Measurements from ENCODE around the gene CCDC69. TPM values are rescaled to one million over a fixed set of nuclear protein-coding genes. Genes with fewer than 3 reads are reported as not detected.

CCDC69 gene
- total and polyA plus RNA-seq, 2 donors = 30.9 to 37.9 TPM

GRCh38 chr5:151219138-151219537 lies 4.8 kb downstream of the CCDC69 start:
- WGBS = 96% methylated on average over 9 of the region's 9 CpGs
- no peak for DNase-seq (ENCODE audit: low read depth in 6 of 9, low spot score in 9 of 9)
- no peak overlapping the region for H3K4me3 ChIP-seq (ENCODE audit: low read length in 2 of 2)
- H3K27ac ChIP-seq (ENCODE audit: low read depth in 1 of 2, low read length in 1 of 2) = peak overlapping the region in 1 of 2 donors; percentile 3
- no peaks in the 10 kb centered on the region for H3K27me3 ChIP-seq (ENCODE audit: control insufficient read depth in 2 of 2, insufficient read depth in 1 of 2, low read length in 1 of 2)
- no peaks in the 10 kb centered on the region for H3K9me3 ChIP-seq (ENCODE audit: control insufficient read depth in 2 of 2, insufficient read depth in 1 of 2, low read length in 1 of 2)
- peaks cover 49 to 78% of the 10 kb centered on the region in 2 donors for H3K36me3 ChIP-seq (ENCODE audit: control insufficient read depth in 2 of 2, insufficient read depth in 2 of 2, low read length in 1 of 2)
- peaks cover 43 to 88% of the 10 kb centered on the region in 2 donors for H3K4me1 ChIP-seq (ENCODE audit: control insufficient read depth in 2 of 2, insufficient read depth in 2 of 2, low read length in 2 of 2)

GRCh38 chr5:151218177-151218576 lies 5.7 kb downstream of the CCDC69 start:
- peaks cover 43 to 95% of the 10 kb centered on the region in 2 donors for H3K4me1 ChIP-seq (ENCODE audit: control insufficient read depth in 2 of 2, insufficient read depth in 2 of 2, low read length in 2 of 2)
- peak overlapping the region; percentile 64 to 71 for H3K27ac ChIP-seq (ENCODE audit: low read depth in 1 of 2, low read length in 1 of 2)
- peaks cover 56 to 85% of the 10 kb centered on the region in 2 donors for H3K36me3 ChIP-seq (ENCODE audit: control insufficient read depth in 2 of 2, insufficient read depth in 2 of 2, low read length in 1 of 2)
- H3K9me3 ChIP-seq (ENCODE audit: control insufficient read depth in 2 of 2, insufficient read depth in 1 of 2, low read length in 1 of 2) = no peaks in the 10 kb centered on the region
- WGBS = 96% methylated on average over 6 of the region's 6 CpGs
- no peaks in the 10 kb centered on the region for H3K27me3 ChIP-seq (ENCODE audit: control insufficient read depth in 2 of 2, insufficient read depth in 1 of 2, low read length in 1 of 2)
- DNase-seq (ENCODE audit: low read depth in 6 of 9, low spot score in 9 of 9) = no peak
- peak overlapping the region in 1 of 2 donors; percentile 84 for H3K4me3 ChIP-seq (ENCODE audit: low read length in 2 of 2)

- DNase-seq (ENCODE audit: low read depth in 6 of 9, low spot score in 9 of 9) = no peak
- H3K9me3 ChIP-seq (ENCODE audit: control insufficient read depth in 2 of 2, insufficient read depth in 1 of 2, low read length in 1 of 2) = no peaks in the 10 kb centered on the region
- H3K4me1 ChIP-seq (ENCODE audit: control insufficient read depth in 2 of 2, insufficient read depth in 2 of 2, low read length in 2 of 2) = peaks cover 40 to 93% of the 10 kb centered on the region in 2 donors
- H3K27me3 ChIP-seq (ENCODE audit: control insufficient read depth in 2 of 2, insufficient read depth in 1 of 2, low read length in 1 of 2) = no peaks in the 10 kb centered on the region
- peaks cover 53 to 83% of the 10 kb centered on the region in 2 donors for H3K36me3 ChIP-seq (ENCODE audit: control insufficient read depth in 2 of 2, insufficient read depth in 2 of 2, low read length in 1 of 2)
- H3K4me3 ChIP-seq (ENCODE audit: low read length in 2 of 2) = peak overlapping the region; percentile 15 to 84
- 95% methylated on average over 5 of the region's 5 CpGs for WGBS
- H3K27ac ChIP-seq (ENCODE audit: low read depth in 1 of 2, low read length in 1 of 2) = peak overlapping the region in 1 of 2 donors; percentile 8
Measured at GRCh38 chr5:151216781-151217180, 7.1 kb downstream of the CCDC69 start.

GRCh38 chr5:151215546-151215880 lies 8.4 kb downstream of the CCDC69 start:
- WGBS = 58% methylated on average over 2 of the region's 2 CpGs
- peak overlapping the region; percentile 96 to 97 for H3K27ac ChIP-seq (ENCODE audit: low read depth in 1 of 2, low read length in 1 of 2)
- no peaks in the 10 kb centered on the region for H3K27me3 ChIP-seq (ENCODE audit: control insufficient read depth in 2 of 2, insufficient read depth in 1 of 2, low read length in 1 of 2)
- H3K4me1 ChIP-seq (ENCODE audit: control insufficient read depth in 2 of 2, insufficient read depth in 2 of 2, low read length in 2 of 2) = peaks cover 37 to 93% of the 10 kb centered on the region in 2 donors
- peaks cover 45 to 70% of the 10 kb centered on the region in 2 donors for H3K36me3 ChIP-seq (ENCODE audit: control insufficient read depth in 2 of 2, insufficient read depth in 2 of 2, low read length in 1 of 2)
- DNase-seq (ENCODE audit: low read depth in 6 of 9, low spot score in 9 of 9) = no peak
- H3K4me3 ChIP-seq (ENCODE audit: low read length in 2 of 2) = peak overlapping the region; percentile 76 to 84
- no peaks in the 10 kb centered on the region for H3K9me3 ChIP-seq (ENCODE audit: control insufficient read depth in 2 of 2, insufficient read depth in 1 of 2, low read length in 1 of 2)

- H3K27ac ChIP-seq (ENCODE audit: low read depth in 1 of 2, low read length in 1 of 2) = peak overlapping the region; percentile 96 to 97
- H3K4me3 ChIP-seq (ENCODE audit: low read length in 2 of 2) = peak overlapping the region; percentile 76 to 84
- peak in 5 of 9 donors; percentile 71 to 90 (median 78) for DNase-seq (ENCODE audit: low read depth in 6 of 9, low spot score in 9 of 9)
- H3K4me1 ChIP-seq (ENCODE audit: control insufficient read depth in 2 of 2, insufficient read depth in 2 of 2, low read length in 2 of 2) = peaks cover 32 to 92% of the 10 kb centered on the region in 2 donors
- H3K27me3 ChIP-seq (ENCODE audit: control insufficient read depth in 2 of 2, insufficient read depth in 1 of 2, low read length in 1 of 2) = no peaks in the 10 kb centered on the region
- H3K36me3 ChIP-seq (ENCODE audit: control insufficient read depth in 2 of 2, insufficient read depth in 2 of 2, low read length in 1 of 2) = peaks cover 40 to 64% of the 10 kb centered on the region in 2 donors
- WGBS = 34% methylated on average over 10 of the region's 10 CpGs
- no peaks in the 10 kb centered on the region for H3K9me3 ChIP-seq (ENCODE audit: control insufficient read depth in 2 of 2, insufficient read depth in 1 of 2, low read length in 1 of 2)
Measured at GRCh38 chr5:151214614-151215545, 9.0 kb downstream of the CCDC69 start.

GRCh38 chr5:151213803-151214613 lies 9.9 kb downstream of the CCDC69 start:
- peak in 8 of 9 donors; percentile 74 to 96 (median 88) for DNase-seq (ENCODE audit: low read depth in 6 of 9, low spot score in 9 of 9)
- Histone ChIP-seq H3K27ac (ENCODE audit: low read depth in 1 of 2, low read length in 1 of 2) (peak overlapping the region; percentile 96 to 97), H3K9me3 (ENCODE audit: control insufficient read depth in 2 of 2, insufficient read depth in 1 of 2, low read length in 1 of 2) (no peaks in the 10 kb centered on the region), H3K36me3 (ENCODE audit: control insufficient read depth in 2 of 2, insufficient read depth in 2 of 2, low read length in 1 of 2) (peaks cover 36 to 58% of the 10 kb centered on the region in 2 donors), H3K4me3 (ENCODE audit: low read length in 2 of 2) (peak overlapping the region; percentile 76 to 84), H3K4me1 (ENCODE audit: control insufficient read depth in 2 of 2, insufficient read depth in 2 of 2, low read length in 2 of 2) (peaks cover 33 to 94% of the 10 kb centered on the region in 2 donors), H3K27me3 (ENCODE audit: control insufficient read depth in 2 of 2, insufficient read depth in 1 of 2, low read length in 1 of 2) (no peaks in the 10 kb centered on the region)
- WGBS = 3% methylated on average over 9 of the region's 9 CpGs

- Histone ChIP-seq H3K27me3 (ENCODE audit: control insufficient read depth in 2 of 2, insufficient read depth in 1 of 2, low read length in 1 of 2) (no peaks in the 10 kb centered on the region), H3K27ac (ENCODE audit: low read depth in 1 of 2, low read length in 1 of 2) (peak overlapping the region; percentile 96 to 98), H3K9me3 (ENCODE audit: control insufficient read depth in 2 of 2, insufficient read depth in 1 of 2, low read length in 1 of 2) (no peaks in the 10 kb centered on the region), H3K4me1 (ENCODE audit: control insufficient read depth in 2 of 2, insufficient read depth in 2 of 2, low read length in 2 of 2) (peaks cover 29 to 89% of the 10 kb centered on the region in 2 donors), H3K4me3 (ENCODE audit: low read length in 2 of 2) (peak overlapping the region; percentile 76 to 84), H3K36me3 (ENCODE audit: control insufficient read depth in 2 of 2, insufficient read depth in 2 of 2, low read length in 1 of 2) (peaks cover 21 to 47% of the 10 kb centered on the region in 2 donors)
- DNase-seq (ENCODE audit: low read depth in 6 of 9, low spot score in 9 of 9) = no peak
- WGBS = 28% methylated on average over 3 of the region's 3 CpGs
Measured at GRCh38 chr5:151212406-151212798, 11.5 kb downstream of the CCDC69 start.

GRCh38 chr5:151208481-151208914 lies 15.4 kb downstream of the CCDC69 start:
- Histone ChIP-seq H3K4me1 (ENCODE audit: control insufficient read depth in 2 of 2, insufficient read depth in 2 of 2, low read length in 2 of 2) (peaks cover 35 to 64% of the 10 kb centered on the region in 2 donors), H3K27me3 (ENCODE audit: control insufficient read depth in 2 of 2, insufficient read depth in 1 of 2, low read length in 1 of 2) (no peaks in the 10 kb centered on the region), H3K9me3 (ENCODE audit: control insufficient read depth in 2 of 2, insufficient read depth in 1 of 2, low read length in 1 of 2) (no peaks in the 10 kb centered on the region), H3K27ac (ENCODE audit: low read depth in 1 of 2, low read length in 1 of 2) (peak overlapping the region; percentile 87 to 88), H3K36me3 (ENCODE audit: control insufficient read depth in 2 of 2, insufficient read depth in 2 of 2, low read length in 1 of 2) (peaks cover 3 to 22% of the 10 kb centered on the region in 2 donors), H3K4me3 (ENCODE audit: low read length in 2 of 2) (no peak overlapping the region)
- peak in 1 of 9 donors; percentile 28 for DNase-seq (ENCODE audit: low read depth in 6 of 9, low spot score in 9 of 9)
- WGBS = 51% methylated on average over 5 of the region's 5 CpGs

All from thymus (tissue), 11 donors.